NCI-H1694 (cell line): Measurements from ENCODE around the gene OR4P4.

Experiments
- DNase-seq: peaks from one replicate; lab custom pipeline; 2025; lab: John Stamatoyannopoulos, UW

OR4P4 gene

GRCh38 chr11:55634813-55635212 lies at the start of gene OR4P4:
Gene OR4P4, plus strand, starts transcription at chr11:55635113.
- DNase-seq, result no peak

DNA sequence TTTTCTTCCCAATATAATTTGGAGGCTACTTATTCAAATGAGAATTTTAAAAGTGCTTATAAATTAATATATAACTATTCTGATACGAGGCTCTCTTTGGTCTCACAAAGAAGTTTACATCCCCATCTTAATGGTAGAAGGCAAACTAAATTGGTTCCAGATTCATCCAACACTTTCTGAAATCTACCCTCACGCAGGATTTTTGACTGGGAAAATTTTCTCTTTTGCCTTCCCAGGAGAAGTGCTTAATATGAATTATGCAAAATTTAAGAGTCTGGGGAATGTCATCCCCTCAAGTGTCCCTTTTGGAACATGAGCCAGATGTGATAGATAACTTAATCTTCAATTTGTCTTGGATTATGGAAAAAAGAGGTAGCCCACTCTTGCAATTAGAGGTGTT lies 27.4 kb upstream of the OR4P4 start, which contains the start of gene OR4C11:
Gene OR4C11, minus strand, starts transcription at position 101 of the 400 bp plus-strand sequence. CDS start 3,272 bp downstream, outside the sequence.
- DNase-seq, result no peak

GRCh38 chr11:55624531-55624930 lies 10.4 kb upstream of the OR4P4 start:
- no peak for DNase-seq

GRCh38 chr11:55648027-55648426 lies 13.1 kb downstream of the OR4P4 start, which contains the start of gene OR4S2:
Gene OR4S2, plus strand, starts transcription at chr11:55648327. Its CDS starts 2,577 bp downstream, at chr11:55650904.
- no peak for DNase-seq

- no peak for DNase-seq
These were observed 17.6 kb downstream of the OR4P4 start for GRCh38 chr11:55652560-55652959.

DNA sequence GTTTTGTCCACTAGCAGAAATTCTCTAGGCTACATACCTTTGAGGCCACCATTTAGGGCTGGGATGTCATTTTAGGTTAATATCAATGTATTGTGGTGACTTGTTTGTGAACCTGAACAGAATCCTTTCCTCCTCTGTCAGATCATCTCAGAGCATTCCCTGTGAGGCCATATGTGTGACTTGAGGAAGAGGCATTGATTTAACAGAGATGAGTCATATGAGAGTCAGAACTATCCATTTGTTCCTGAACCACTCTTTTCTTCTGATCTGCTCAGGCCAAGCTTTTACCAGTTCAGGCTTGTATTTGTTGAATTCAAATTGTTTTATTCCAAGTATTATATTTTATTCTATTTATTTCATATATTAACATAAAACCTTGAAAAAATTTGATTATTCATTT lies 20.2 kb downstream of the OR4P4 start:
- no peak for DNase-seq

DNA sequence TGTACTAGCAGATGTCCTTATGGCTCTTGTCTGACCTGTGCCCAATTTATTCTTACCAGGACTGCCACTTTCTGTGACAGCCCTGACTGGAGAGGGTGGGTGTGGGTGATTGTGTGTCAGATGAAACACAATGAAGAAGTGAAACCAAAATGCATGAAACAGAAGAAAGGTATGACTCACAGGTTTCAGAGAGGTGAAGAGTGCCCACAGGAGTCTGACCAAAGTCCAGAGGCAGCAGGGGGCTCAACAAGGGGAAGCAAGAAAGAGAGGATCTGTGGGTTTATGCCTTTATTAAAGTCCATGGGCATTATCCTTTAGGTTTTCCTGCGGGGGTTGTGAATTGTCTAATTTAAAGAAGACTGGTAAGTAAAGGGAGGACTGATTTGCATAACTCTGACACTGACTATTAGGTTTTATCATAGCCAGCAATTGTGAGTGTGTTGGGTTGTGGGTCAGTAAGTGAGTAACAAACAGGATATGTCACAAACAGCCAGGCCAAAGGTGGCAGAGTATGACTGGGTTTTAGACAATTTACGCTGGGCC lies 23.2 kb downstream of the OR4P4 start:
- DNase-seq, result no peak

DNA sequence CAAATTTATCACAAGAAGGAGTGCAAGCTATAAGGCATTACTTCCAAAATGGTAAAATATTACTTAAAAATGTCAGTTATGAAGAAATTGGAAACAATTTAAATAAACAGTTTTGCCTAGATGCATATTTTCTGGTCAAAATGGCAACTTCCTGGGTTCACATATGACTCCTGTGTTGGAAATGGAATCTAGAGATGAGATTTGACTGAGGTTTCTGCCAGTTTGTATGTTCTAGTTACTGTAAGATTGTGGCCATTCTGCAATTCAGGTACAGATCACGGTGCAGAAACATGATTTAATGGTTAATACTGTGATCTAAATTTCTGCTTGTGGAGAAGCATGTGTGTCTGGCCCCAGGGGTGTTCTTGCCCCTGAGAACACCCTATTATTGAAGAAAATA lies 23.7 kb downstream of the OR4P4 start:
- DNase-seq, result no peak

- DNase-seq, result no peak
These were observed 27.0 kb downstream of the OR4P4 start, which contains the start of gene OR4C6 for GRCh38 chr11:55661901-55662300. Gene OR4C6, plus strand, starts transcription at chr11:55662201. Its CDS starts 2,966 bp downstream, at chr11:55665167.

DNA sequence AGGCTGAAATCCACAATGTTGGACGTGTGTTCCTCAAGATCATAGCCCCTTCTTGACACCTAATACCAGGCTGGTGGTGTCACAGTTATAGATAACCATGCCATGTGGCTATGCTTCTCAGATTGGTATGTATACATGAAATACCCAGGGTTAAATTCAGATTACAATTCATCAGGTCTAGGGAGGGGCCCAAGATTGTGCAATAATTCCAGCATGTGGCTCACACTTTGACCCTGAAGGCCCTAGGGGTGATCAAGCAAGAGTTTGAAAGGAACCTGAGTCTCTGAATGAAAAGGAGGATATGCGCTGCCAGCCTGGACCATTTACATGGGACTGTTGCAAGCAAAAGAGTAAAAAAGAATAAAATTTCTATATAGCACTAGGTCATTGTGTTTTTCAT lies 34.5 kb downstream of the OR4P4 start:
- no peak for DNase-seq

DNA sequence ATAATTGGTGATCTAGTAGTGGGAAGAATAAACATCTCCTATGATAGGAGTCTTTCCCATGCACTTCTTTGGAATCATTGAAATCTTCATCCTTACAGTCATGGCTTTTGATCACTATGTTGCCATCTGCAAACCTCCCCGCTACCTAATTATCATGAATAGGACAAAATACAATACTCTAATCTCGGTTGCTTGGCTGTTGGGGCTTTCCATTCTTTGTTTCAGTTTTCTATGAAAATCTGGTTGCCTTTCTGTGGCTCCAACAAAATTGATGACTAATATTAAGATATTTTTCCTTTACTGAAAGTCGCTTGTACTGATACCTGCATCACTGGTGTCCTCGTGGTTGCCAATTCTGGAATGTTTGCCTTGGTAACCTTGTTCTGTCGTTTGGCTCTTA lies 38.9 kb downstream of the OR4P4 start:
- DNase-seq, result no peak
